HTR-8/SVneo (cell line): ENCODE data around the gene CAMK4.

Experiments
- DNase-seq: peaks from one replicate; pipeline ENCODE4 v3.0.0; 2011; ENCODE audit warnings: low spot score, mixed read lengths; ENCODE audit not compliant: insufficient read length
- FAIRE-seq: peaks from 2 replicates; lab custom pipeline; 2011; peaks lifted over from hg19 to GRCh38; lab: Jason Lieb, UNC

The CAMK4 gene

GRCh38 chr5:111463311-111463710 is 239.1 kb downstream of the CAMK4 start:
- FAIRE-seq (no peak), DNase-seq (no peak)

- DNase-seq (no peak), FAIRE-seq (no peak)
These were observed 245.2 kb downstream of the CAMK4 start for GRCh38 chr5:111469293-111469896.

GRCh38 chr5:111469903-111470302 is 245.7 kb downstream of the CAMK4 start:
- no peak for FAIRE-seq
- DNase-seq = no peak

- DNase-seq (no peak), FAIRE-seq (no peak)
These were observed 247.9 kb downstream of the CAMK4 start for GRCh38 chr5:111472096-111472495.

GRCh38 chr5:111472579-111472978 is 248.4 kb downstream of the CAMK4 start:
- no peak for FAIRE-seq
- no peak for DNase-seq

GRCh38 chr5:111478266-111478665 is 254.1 kb downstream of the CAMK4 start:
- FAIRE-seq = no peak
- DNase-seq = no peak

GRCh38 chr5:111478898-111479297 is 254.7 kb downstream of the CAMK4 start:
- FAIRE-seq (no peak), DNase-seq (no peak)

- FAIRE-seq = no peak
- no peak for DNase-seq
These were observed 256.2 kb downstream of the CAMK4 start for GRCh38 chr5:111480346-111480745.

GRCh38 chr5:111486055-111486454 is 261.9 kb downstream of the CAMK4 start:
- DNase-seq = no peak
- no peak for FAIRE-seq

GRCh38 chr5:111486926-111487325 is 262.7 kb downstream of the CAMK4 start:
- no peak for FAIRE-seq
- no peak for DNase-seq

GRCh38 chr5:111488353-111488752 is 264.2 kb downstream of the CAMK4 start:
- no peak for DNase-seq
- FAIRE-seq = no peak

- FAIRE-seq = peak; percentile 59
- DNase-seq = no peak
These were observed 268.8 kb downstream of the CAMK4 start for GRCh38 chr5:111493031-111493430.

- peak; percentile 29 for DNase-seq
- no peak for FAIRE-seq
These were observed 270.3 kb downstream of the CAMK4 start for GRCh38 chr5:111494355-111494999.

- FAIRE-seq (no peak), DNase-seq (no peak)
These were observed 271.0 kb downstream of the CAMK4 start for GRCh38 chr5:111495159-111495558.

GRCh38 chr5:111498346-111498745 is 274.2 kb downstream of the CAMK4 start:
- no peak for FAIRE-seq
- no peak for DNase-seq

- FAIRE-seq (no peak), DNase-seq (no peak)
These were observed 278.8 kb downstream of the CAMK4 start for GRCh38 chr5:111502956-111503355.

- FAIRE-seq (no peak), DNase-seq (no peak)
These were observed 280.9 kb downstream of the CAMK4 start for GRCh38 chr5:111505096-111505495.

- DNase-seq (no peak), FAIRE-seq (no peak)
These were observed 283.1 kb downstream of the CAMK4 start for GRCh38 chr5:111507276-111507675.

- DNase-seq (no peak), FAIRE-seq (no peak)
These were observed 284.9 kb downstream of the CAMK4 start for GRCh38 chr5:111509119-111509518.

- FAIRE-seq = no peak
These were observed 287.1 kb downstream of the CAMK4 start for GRCh38 chr5:111511174-111511830.

GRCh38 chr5:111511831-111512374 is 287.7 kb downstream of the CAMK4 start:
- FAIRE-seq (no peak), DNase-seq (peak; percentile 32)

More at GRCh38 chr5:111511174-111511830, 287.1 kb downstream of the CAMK4 start:
- no peak for DNase-seq
